Fibroblast of mammary gland (primary cell): Measurements from ENCODE around the gene VPS37C.
"Not testable (repeated sequence)": the region's sequence is repeated elsewhere in the genome, so short reads cannot be mapped to it uniquely, and the experiment has no call there.

ENCODE experiments used
- DNase-seq: peaks from one replicate; pipeline ENCODE4 v3.0.0-alpha.2; 2010; ENCODE audit warnings: low read depth
- H3K4me3 ChIP-seq: 2 replicates; pipeline ENCODE4 v1.5.1; 2011; ENCODE audit warnings: low read depth, mild to moderate bottlenecking, low read length, moderate library complexity; ENCODE audit not compliant: control insufficient read depth
- TF ChIP-seq, protein P1 (sequence below): conservative IDR thresholded peaks from 2 replicates; pipeline ENCODE4 v1.5.1; 2011; ENCODE audit warnings: low read depth, low read length, inconsistent platforms; ENCODE audit not compliant: control insufficient read depth, insufficient read depth

Gene VPS37C

DNA sequence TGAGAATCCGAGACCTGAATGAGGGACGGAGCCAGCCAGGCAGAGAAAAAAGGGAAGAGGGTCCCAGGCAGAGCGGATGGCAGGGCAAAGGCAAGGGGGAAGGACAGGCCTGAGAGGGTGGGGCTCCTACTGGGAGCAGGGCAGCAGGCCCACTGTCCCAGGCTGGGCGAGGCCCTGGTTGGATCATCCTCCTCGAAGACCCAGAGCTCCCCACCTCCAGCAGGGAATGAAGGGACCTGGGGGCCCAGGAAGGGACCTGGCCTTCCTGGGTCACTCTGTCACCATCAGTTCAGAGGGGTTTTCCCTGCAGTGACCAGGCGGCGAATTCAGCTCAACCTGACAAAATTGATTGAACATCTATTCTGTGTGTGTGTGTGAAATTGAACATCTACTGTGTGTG lies 54.9 kb downstream of the VPS37C start:
- TF ChIP-seq, protein P1, sequence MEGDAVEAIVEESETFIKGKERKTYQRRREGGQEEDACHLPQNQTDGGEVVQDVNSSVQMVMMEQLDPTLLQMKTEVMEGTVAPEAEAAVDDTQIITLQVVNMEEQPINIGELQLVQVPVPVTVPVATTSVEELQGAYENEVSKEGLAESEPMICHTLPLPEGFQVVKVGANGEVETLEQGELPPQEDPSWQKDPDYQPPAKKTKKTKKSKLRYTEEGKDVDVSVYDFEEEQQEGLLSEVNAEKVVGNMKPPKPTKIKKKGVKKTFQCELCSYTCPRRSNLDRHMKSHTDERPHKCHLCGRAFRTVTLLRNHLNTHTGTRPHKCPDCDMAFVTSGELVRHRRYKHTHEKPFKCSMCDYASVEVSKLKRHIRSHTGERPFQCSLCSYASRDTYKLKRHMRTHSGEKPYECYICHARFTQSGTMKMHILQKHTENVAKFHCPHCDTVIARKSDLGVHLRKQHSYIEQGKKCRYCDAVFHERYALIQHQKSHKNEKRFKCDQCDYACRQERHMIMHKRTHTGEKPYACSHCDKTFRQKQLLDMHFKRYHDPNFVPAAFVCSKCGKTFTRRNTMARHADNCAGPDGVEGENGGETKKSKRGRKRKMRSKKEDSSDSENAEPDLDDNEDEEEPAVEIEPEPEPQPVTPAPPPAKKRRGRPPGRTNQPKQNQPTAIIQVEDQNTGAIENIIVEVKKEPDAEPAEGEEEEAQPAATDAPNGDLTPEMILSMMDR = no peak
- H3K4me3 ChIP-seq = no peak overlapping the region
- DNase-seq = no peak

- no peak for DNase-seq
- H3K4me3 ChIP-seq = no peak overlapping the region
- TF ChIP-seq, protein P1 = no peak
Measured at GRCh38 chr11:61104963-61105362, 56.3 kb downstream of the VPS37C start.

GRCh38 chr11:61103851-61104423 lies 57.3 kb downstream of the VPS37C start:
- DNase-seq = no peak
- TF ChIP-seq, protein P1 = no peak
- H3K4me3 ChIP-seq = no peak overlapping the region

DNA sequence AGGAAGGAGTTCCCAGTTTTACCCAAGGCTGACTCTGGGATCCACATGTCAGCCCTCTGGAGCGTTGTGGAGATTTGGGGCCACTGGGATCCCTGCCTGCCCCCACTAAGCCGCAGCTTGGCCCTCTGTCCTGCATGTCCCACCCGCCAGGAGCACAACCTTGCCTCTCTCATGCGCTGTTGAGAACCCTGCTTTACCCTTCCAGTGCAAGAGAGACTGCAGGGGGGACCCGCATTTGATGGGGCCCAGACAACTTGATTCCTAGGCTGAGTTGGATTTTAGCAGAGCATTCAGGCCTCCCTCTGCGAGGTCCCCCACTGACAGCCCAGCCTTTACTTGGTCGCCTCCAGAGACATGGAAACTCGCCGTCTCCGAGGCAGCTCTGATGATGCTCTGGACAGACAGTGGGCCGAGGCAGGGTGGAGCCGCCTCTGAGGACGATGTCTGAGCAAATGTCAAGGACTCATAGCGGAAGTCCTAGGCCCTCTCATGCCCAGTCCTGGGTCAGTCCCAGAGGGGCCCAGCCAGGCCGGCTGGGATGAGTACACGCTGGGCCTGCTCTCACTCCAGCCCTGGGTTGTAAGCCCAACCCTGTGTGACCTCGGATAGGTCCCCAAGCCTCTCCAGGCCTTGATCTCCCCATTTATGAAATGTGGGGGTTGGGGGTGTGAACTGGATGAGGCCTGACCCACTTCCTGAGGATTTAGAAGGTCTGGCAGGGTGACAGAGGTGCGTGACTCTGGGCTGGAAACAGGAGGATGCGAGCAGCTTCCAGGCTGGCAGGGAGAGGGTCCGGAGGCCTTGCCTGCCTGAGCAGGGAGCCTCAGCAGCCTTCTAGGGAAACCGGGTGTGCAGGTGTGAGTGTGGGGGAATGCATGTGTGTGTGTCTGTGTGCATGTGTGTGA lies 58.3 kb downstream of the VPS37C start:
- TF ChIP-seq, protein P1 = no peak
- DNase-seq = no peak
- no peak overlapping the region for H3K4me3 ChIP-seq

- no peak for DNase-seq
- H3K4me3 ChIP-seq = no peak overlapping the region
- TF ChIP-seq, protein P1 = no peak
Measured at GRCh38 chr11:61098778-61099177, 62.4 kb downstream of the VPS37C start.

GRCh38 chr11:61098261-61098660 lies 63.0 kb downstream of the VPS37C start:
- DNase-seq, H3K4me3 ChIP-seq: not testable (repeated sequence)

- TF ChIP-seq, protein P1 = no peak
- H3K4me3 ChIP-seq = no peak overlapping the region
- DNase-seq = no peak
Measured at GRCh38 chr11:61095021-61095420, 66.2 kb downstream of the VPS37C start.

DNA sequence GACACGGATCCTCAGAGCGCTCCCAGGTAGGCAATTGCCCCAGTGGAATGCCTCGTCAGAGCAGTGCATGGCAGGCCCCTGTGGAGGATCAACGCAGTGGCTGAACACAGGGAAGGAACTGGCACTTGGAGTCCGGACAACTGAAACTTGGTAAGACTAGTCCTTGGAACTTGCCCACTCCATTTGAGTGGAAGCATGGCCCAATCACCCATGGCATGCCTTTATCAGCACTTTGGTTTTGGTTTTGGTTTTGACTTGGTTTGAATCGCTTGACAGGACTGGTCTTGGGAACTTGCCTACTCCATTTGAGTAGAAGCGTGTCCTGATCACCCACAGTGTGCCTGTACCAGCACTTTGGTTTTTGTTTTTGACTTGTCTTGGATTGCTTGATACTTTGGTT lies 67.1 kb downstream of the VPS37C start:
- not testable (repeated sequence) for H3K4me3 ChIP-seq, DNase-seq
